Keratinocyte (primary cell): ENCODE data around the gene DRGX.

Source experiments
- EZH2 ChIP-seq: IDR thresholded peaks from one replicate; pipeline ENCODE4 v1.6.1; 2012; ENCODE audit warnings: inconsistent platforms, mild to moderate bottlenecking, low read length, moderate library complexity
- TF ChIP-seq, protein P1 (sequence below), 3 experiments: IDR thresholded peaks in 1 of 3; conservative IDR thresholded peaks in 1 of 3; optimal IDR thresholded peaks in 1 of 3; 2 replicates in 2 of 3; 3 replicates in 1 of 3; pipeline versions ENCODE3 to v1.5.1; 2011; ENCODE audit warnings: low read length in 3 of 3, mild to moderate bottlenecking in 3 of 3, moderate library complexity in 2 of 3, control low read depth in 1 of 3, inconsistent platforms in 1 of 3; ENCODE audit not compliant: insufficient read depth in 2 of 3; ENCODE audit errors: extremely low read depth in 1 of 3

DNA sequence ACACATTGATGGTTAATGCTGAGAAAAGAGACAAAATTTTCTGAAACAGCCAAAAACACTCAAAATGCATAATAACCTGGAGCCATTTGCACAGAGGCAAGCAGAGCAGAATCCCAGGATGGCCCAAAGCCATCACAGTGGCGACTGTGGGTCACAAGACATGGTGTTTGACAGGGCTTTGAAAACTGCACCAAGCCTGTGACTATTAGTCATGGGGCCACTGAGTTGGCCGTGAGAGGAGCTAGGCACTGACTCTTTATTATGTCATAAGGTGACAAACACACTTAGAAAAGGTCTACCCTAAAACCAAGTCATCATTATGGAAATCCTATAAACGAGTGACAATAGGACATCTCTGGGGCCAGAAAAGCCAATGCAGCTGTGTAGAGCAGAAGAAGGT lies 23.9 kb downstream of the DRGX start:
- TF ChIP-seq, protein P1, sequence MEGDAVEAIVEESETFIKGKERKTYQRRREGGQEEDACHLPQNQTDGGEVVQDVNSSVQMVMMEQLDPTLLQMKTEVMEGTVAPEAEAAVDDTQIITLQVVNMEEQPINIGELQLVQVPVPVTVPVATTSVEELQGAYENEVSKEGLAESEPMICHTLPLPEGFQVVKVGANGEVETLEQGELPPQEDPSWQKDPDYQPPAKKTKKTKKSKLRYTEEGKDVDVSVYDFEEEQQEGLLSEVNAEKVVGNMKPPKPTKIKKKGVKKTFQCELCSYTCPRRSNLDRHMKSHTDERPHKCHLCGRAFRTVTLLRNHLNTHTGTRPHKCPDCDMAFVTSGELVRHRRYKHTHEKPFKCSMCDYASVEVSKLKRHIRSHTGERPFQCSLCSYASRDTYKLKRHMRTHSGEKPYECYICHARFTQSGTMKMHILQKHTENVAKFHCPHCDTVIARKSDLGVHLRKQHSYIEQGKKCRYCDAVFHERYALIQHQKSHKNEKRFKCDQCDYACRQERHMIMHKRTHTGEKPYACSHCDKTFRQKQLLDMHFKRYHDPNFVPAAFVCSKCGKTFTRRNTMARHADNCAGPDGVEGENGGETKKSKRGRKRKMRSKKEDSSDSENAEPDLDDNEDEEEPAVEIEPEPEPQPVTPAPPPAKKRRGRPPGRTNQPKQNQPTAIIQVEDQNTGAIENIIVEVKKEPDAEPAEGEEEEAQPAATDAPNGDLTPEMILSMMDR (optimal IDR thresholded peaks at IDR 0.05 in 1 of 3, IDR thresholded peaks at IDR 0.05 in 1 of 3, conservative IDR thresholded peaks at IDR 0.05 in 1 of 3; ENCODE audit: extremely low read depth in 1 of 3, insufficient read depth in 2 of 3, low read length in 3 of 3) = no peak
- TF ChIP-seq EZH2 = no peak
